Measurements from ENCODE around the gene TMEM247.

DNA sequence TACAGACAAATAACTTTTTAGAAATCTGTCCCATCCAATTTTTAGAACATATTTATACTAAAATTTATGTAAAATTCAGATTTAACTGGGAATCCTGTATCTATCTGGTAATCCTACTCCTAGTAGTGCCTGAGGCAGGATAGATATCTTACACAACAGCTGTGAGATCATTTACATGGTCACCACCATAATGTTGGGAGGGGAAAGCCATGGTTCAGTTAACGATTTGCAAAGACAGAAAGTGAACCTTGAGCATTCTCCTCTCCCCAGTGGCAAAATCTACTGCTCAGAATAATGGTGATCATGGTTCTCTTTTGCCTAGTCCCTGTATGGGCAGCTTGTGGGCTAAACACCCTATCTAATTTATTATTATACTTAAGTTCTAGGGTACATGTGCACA lies 7.7 kb upstream of the TMEM247 start:
- TF ChIP-seq, protein P1, sequence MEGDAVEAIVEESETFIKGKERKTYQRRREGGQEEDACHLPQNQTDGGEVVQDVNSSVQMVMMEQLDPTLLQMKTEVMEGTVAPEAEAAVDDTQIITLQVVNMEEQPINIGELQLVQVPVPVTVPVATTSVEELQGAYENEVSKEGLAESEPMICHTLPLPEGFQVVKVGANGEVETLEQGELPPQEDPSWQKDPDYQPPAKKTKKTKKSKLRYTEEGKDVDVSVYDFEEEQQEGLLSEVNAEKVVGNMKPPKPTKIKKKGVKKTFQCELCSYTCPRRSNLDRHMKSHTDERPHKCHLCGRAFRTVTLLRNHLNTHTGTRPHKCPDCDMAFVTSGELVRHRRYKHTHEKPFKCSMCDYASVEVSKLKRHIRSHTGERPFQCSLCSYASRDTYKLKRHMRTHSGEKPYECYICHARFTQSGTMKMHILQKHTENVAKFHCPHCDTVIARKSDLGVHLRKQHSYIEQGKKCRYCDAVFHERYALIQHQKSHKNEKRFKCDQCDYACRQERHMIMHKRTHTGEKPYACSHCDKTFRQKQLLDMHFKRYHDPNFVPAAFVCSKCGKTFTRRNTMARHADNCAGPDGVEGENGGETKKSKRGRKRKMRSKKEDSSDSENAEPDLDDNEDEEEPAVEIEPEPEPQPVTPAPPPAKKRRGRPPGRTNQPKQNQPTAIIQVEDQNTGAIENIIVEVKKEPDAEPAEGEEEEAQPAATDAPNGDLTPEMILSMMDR (IDR thresholded peaks at IDR 0.05), result no peak
- TF ChIP-seq POLR2A (IDR thresholded peaks at IDR 0.05), result no peak
